Spinal cord (tissue), 10 donors: ENCODE results near the gene GRID1. TPM values are rescaled to one million over a fixed set of nuclear protein-coding genes. Genes with fewer than 3 reads are reported as not detected.

Experiments used
- DNase-seq, 6 donors: peaks; one replicate each; pipeline versions ENCODE4 v3.0.0 to v3.0.0-alpha.2; 2013 to 2015; ENCODE audit warnings: low spot score in 6 of 6, low read depth in 4 of 6
- H3K27ac ChIP-seq: one replicate; pipeline ENCODE4 v1.5.1; 2013; ENCODE audit warnings: low read depth, low read length, control low read depth
- H3K27me3 ChIP-seq: one replicate; pipeline ENCODE4 v1.6.1; 2013; ENCODE audit warnings: low read length; ENCODE audit not compliant: control insufficient read depth, insufficient read depth
- H3K36me3 ChIP-seq: one replicate; pipeline ENCODE4 v1.6.1; 2013; ENCODE audit warnings: low read length; ENCODE audit not compliant: control insufficient read depth, insufficient read depth
- H3K4me1 ChIP-seq: one replicate; pipeline ENCODE4 v1.6.1; 2013; ENCODE audit warnings: low read length; ENCODE audit not compliant: control insufficient read depth, insufficient read depth
- H3K4me3 ChIP-seq: one replicate; pipeline ENCODE4 v1.5.1; 2013; ENCODE audit warnings: low read depth, low read length, control low read depth
- H3K9me3 ChIP-seq: one replicate; pipeline ENCODE4 v1.6.1; 2013; ENCODE audit warnings: low read length; ENCODE audit not compliant: control insufficient read depth, insufficient read depth
- WGBS: methylation state at CpG from one replicate; pipeline ENCODE4 v1.1.5; 2013; ENCODE audit warnings: missing lambda C conversion rate; ENCODE audit not compliant: insufficient coverage; 5-methylcytosine and 5-hydroxymethylcytosine counted together
- polyA plus RNA-seq, 2 donors: library from polyadenylated mRNA; unstranded; fragments of 120-200 nt; gene quantifications; one replicate each; pipeline ENCODE4 v1.2.1, GENCODE V29; 2013; ENCODE audit not compliant: insufficient read length in 2 of 2
- total RNA-seq, 2 donors: library from RNA; depleted of rRNA in 1 of 2; stranded (reverse); fragments of 120-200 nt in 1 of 2; fragments of >200 nt in 1 of 2; gene quantifications; one replicate each; pipeline versions ENCODE4 v1.2.3 to v1.2.4, GENCODE V29; 2013 to 2014
- donor health status: healthy.

The GRID1 gene
- total and polyA plus RNA-seq, 4 donors = 7.6 to 30.1 (median 22.2) TPM

DNA sequence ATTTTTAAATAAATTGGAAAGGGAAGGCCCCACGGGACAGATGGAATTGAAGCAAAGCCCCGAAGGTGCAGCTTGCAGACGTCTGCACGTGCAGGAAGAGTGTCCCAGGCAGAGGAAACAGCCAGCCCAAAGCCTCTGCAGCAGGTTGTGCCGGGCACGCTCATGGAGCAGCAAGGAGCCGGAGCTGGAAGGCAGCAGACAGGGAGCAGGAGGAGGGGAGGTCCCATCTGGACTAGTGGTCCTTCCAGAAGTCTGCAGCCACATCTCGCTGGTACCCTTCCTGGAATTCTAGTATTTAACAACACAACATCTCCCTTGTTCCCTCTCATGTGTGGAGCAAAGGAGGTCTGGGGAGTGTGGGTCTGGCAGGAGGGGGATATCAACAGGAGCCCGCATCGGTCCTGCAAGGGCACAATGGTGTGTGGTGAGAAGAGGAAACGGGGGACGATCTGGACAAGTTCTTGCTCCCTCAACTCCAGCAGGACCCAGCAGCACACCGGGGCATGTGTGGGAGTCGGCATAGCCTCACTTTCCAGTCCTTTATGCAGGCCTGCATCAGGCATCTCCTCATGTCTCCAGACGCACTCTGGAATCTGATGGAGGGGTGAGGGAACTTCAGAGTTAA lies 169.3 kb downstream of the GRID1 start:
- Histone ChIP-seq H3K4me1 (peaks cover 21% of the 10 kb centered on the region), H3K4me3 (no peak overlapping the region), H3K36me3 (peaks cover 5% of the 10 kb centered on the region), H3K9me3 (no peaks in the 10 kb centered on the region), H3K27ac (no peak overlapping the region), H3K27me3 (no peaks in the 10 kb centered on the region)
- WGBS = 63% methylated on average over 9 of the region's 15 CpGs
- DNase-seq = no peak

DNA sequence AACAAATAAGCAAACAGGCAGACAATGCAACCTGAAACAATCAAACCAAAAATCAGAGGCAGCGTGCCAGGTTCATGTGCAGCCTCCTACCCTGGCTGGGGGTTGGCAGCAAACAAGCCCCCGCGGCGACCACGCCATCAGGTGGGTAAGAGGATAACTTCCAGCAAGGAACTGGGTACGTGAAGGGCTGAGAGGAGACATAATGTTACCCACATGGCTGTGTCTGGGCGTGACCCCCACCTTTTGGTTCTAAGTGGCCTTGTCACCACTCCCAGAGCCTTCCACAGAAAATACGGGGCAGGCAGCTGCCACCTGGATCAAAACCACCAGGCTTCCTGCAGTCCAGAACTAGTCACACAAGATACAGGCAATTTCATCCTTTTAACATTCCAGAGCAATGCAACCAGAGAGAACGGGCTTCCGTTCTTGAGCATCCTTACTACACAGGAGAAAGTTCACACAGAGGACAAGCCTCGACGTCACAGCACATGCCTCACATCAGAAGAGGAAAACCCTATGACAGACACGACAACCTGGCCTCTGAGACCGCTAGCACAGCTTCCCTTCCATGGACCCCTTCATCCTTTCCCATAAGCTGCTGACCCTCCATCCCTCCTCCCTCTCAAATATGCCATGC lies 171.0 kb downstream of the GRID1 start:
- peak in 1 of 6 donors; percentile 32 for DNase-seq

DNA sequence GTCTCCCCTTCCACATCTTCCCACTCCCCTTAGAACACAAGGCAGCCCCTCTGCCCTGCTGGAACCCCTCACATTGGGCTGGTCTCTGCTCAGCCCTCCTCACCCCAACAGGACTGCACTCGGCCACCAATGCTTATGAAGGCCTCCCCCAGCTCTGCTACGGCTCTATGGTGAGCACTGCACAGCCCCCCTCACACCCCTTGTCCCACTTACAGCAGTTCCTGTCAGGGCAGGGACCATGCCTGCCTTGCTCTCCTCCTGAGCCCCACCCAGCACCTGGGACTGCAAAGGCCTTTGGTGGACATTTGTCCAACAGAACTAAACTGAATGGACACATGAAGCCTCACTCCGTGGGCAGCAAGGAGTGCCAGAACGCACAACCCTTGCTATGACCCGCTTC lies 171.9 kb downstream of the GRID1 start:
- 93% methylated on average over 5 of the region's 5 CpGs for WGBS

More for the DNA sequence above, 171.0 kb downstream of the GRID1 start:
- peaks cover 2% of the 10 kb centered on the region for H3K27me3 ChIP-seq
- H3K9me3 ChIP-seq = no peaks in the 10 kb centered on the region
- no peak overlapping the region for H3K27ac ChIP-seq
- H3K4me1 ChIP-seq = peaks cover 21% of the 10 kb centered on the region
- peaks cover 8% of the 10 kb centered on the region for H3K36me3 ChIP-seq
- no peak overlapping the region for H3K4me3 ChIP-seq
- WGBS = 80% methylated on average over 14 of the region's 14 CpGs

DNA sequence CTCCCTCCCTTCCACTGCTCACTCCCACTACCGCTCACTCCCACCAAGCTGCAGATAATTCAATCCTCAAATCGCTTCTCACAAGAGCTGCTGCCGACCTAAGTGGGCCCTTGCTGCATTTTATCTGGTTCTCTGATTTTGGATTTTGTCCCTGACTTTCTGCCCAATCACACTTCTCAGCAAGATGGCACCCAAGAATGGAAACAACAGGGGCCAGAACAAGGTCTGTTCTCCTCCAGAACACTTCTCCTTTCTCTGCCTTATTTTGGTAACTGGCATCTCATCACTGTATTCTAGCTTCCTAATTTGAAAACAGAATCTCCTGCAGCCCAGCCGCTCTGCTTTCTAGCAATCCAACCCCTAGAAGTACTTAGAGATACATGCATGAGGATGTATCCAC lies 172.8 kb downstream of the GRID1 start:
- no peak overlapping the region for H3K4me3 ChIP-seq
- H3K27ac ChIP-seq = no peak overlapping the region
- H3K36me3 ChIP-seq = peaks cover 12% of the 10 kb centered on the region
- 71% methylated on average over 3 of the region's 4 CpGs for WGBS
- DNase-seq = peak in 1 of 6 donors; percentile 71
- H3K4me1 ChIP-seq = peaks cover 22% of the 10 kb centered on the region
- H3K27me3 ChIP-seq = peaks cover 2% of the 10 kb centered on the region
- H3K9me3 ChIP-seq = no peaks in the 10 kb centered on the region

More for the DNA sequence above, 171.9 kb downstream of the GRID1 start:
- no peak for DNase-seq
- peaks cover 12% of the 10 kb centered on the region for H3K36me3 ChIP-seq
- peaks cover 21% of the 10 kb centered on the region for H3K4me1 ChIP-seq
- H3K9me3 ChIP-seq = no peaks in the 10 kb centered on the region
- no peak overlapping the region for H3K27ac ChIP-seq
- no peak overlapping the region for H3K4me3 ChIP-seq
- H3K27me3 ChIP-seq = peaks cover 2% of the 10 kb centered on the region

DNA sequence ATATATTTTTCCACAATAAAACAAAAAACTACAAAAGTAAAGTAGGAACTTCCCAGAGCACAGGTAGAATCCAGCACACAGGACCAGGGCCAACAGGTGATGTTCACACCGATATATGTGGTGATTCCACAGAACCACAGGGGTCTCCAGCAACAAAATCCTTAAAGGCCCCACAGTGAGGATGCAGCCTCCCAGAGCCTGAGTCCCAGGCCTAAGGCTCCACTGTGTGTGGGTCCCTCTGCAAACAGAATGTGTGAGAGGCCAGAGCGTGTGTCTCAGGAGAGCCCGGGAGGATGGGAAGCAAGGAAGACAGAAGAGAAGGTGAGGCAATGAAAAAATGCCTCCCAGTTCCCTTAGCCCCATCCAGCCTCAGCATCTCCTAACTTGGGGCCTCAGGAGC lies 173.9 kb downstream of the GRID1 start:
- Histone ChIP-seq H3K27me3 (peaks cover 2% of the 10 kb centered on the region), H3K36me3 (peaks cover 12% of the 10 kb centered on the region), H3K4me3 (no peak overlapping the region), H3K9me3 (no peaks in the 10 kb centered on the region), H3K4me1 (peaks cover 34% of the 10 kb centered on the region), H3K27ac (no peak overlapping the region)
- DNase-seq = no peak
- WGBS = 100% methylated on average over 1 of the region's 3 CpGs

DNA sequence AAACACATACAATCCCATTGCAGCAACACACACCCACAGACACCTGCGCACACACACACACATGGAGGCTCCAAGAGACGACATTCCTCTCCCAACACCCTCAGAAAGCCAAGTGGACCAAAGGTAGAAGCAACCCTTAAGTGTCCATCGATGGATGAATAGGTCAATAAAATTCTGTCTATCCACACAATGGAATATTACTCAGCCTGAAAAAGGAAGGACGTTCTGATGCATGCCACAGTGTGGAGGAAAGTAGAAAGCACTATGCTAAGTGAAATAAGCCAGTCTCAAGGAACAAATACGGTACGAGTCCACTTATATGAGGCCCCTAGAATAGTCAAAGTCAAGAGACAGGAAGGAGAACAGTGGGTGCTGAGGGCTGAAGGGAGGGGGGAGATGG lies 174.4 kb downstream of the GRID1 start:
- Histone ChIP-seq H3K36me3 (peaks cover 8% of the 10 kb centered on the region), H3K27me3 (peaks cover 2% of the 10 kb centered on the region), H3K27ac (no peak overlapping the region), H3K9me3 (no peaks in the 10 kb centered on the region), H3K4me1 (peaks cover 35% of the 10 kb centered on the region), H3K4me3 (no peak overlapping the region)
- WGBS = 91% methylated on average over 5 of the region's 6 CpGs
- DNase-seq = no peak

DNA sequence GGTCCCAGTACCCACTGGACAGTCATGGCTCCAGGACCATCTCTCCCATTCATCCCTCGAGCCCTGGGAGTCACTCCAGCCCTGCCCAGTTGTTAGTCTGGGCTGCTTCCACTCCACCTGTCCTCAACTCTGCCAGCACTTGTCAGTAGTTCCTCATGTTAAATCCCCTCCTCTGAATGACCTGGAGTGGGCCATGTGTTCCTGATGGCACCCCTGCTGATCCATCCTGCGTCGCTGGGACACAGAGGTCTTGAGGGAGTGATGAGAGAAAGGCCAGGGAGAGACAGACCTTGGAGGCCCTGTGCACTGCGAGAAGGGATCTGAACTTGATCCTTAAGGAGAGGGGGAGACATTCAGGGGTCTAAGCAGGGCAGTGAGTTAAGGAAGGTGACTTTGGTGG lies 174.9 kb downstream of the GRID1 start:
- Histone ChIP-seq H3K36me3 (peaks cover 7% of the 10 kb centered on the region), H3K4me3 (no peak overlapping the region)
- DNase-seq = no peak

DNA sequence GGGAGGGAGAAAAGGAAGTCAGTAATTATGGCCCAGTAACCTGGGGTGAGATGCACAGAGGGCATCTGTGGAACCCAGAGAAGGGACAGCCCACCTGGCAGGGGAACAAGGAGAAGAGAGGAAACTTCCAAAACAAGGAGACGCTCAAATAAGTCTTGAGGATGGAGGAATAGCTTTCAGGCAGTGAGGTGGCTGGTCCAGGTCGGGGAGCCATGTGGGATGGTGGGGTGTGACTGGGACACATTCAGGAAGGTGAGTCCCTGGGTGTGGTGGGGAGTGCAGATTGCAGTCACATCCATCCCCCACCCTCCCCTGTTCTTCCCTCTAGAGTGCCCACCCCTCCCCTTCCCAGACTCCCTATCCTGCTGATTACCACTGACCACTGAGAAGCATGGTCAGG lies 175.4 kb downstream of the GRID1 start:
- 100% methylated on average over 1 of the region's 2 CpGs for WGBS
- DNase-seq = no peak
- H3K9me3 ChIP-seq = no peaks in the 10 kb centered on the region
- H3K27me3 ChIP-seq = peaks cover 2% of the 10 kb centered on the region
- no peak overlapping the region for H3K4me3 ChIP-seq
- no peak overlapping the region for H3K27ac ChIP-seq
- peaks cover 7% of the 10 kb centered on the region for H3K36me3 ChIP-seq
- peaks cover 35% of the 10 kb centered on the region for H3K4me1 ChIP-seq

More for the DNA sequence above, 174.9 kb downstream of the GRID1 start:
- H3K27me3 ChIP-seq = peaks cover 2% of the 10 kb centered on the region
- H3K27ac ChIP-seq = no peak overlapping the region
- peaks cover 35% of the 10 kb centered on the region for H3K4me1 ChIP-seq
- H3K9me3 ChIP-seq = no peaks in the 10 kb centered on the region
- WGBS = 87% methylated on average over 4 of the region's 4 CpGs

DNA sequence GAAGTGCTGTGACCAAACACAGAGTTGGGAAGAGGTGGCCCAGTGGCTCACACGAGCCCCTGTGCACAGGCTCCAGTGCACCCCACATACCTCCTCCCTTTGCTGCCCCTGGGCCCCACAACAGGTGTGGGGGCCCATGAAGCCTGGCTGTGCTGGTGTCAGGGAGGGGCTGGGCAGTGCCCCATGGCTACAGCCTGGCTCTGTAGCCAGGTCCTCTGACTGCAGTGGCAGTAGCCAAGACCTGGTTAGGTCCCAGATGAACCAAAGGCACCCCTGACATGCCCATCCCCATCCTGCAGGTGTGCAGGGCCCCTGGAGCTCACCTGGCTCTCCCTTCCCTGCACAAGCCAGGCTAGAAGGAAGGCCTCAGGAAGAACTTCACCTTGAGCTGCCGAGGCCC lies 176.3 kb downstream of the GRID1 start:
- peaks cover 28% of the 10 kb centered on the region for H3K4me1 ChIP-seq
- H3K27ac ChIP-seq = no peak overlapping the region
- 60% methylated on average over 1 of the region's 2 CpGs for WGBS
- no peak for DNase-seq
- peaks cover 2% of the 10 kb centered on the region for H3K27me3 ChIP-seq
- no peak overlapping the region for H3K4me3 ChIP-seq
- H3K36me3 ChIP-seq = peaks cover 7% of the 10 kb centered on the region
- no peaks in the 10 kb centered on the region for H3K9me3 ChIP-seq

DNA sequence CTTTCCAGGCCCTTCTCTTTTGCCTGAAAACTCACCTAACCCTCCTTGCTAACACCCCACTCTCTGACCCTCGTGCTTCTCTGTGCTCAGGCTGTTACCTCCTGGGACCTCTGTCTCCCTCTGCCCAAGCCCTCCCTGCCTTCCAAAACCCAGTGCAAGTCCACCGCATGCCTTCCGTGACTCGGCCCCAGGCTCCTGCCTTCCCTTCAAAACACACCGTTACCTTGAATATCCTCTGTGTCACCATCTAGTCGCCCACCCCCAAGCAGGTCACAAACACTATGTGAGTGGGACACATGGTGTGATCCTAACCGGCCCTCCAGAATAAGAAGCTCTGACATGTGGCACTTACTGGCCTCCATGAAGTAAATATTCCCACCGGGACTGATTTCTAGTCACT lies 176.7 kb downstream of the GRID1 start:
- Histone ChIP-seq H3K9me3 (no peaks in the 10 kb centered on the region), H3K36me3 (peaks cover 7% of the 10 kb centered on the region), H3K27ac (no peak overlapping the region), H3K4me3 (no peak overlapping the region), H3K27me3 (peaks cover 2% of the 10 kb centered on the region), H3K4me1 (peaks cover 24% of the 10 kb centered on the region)
- DNase-seq = no peak
- WGBS = 93% methylated on average over 8 of the region's 8 CpGs
